Adrenal gland (tissue), 5 donors: ENCODE results near the gene TESK1.

ENCODE experiments used
- POLR2A ChIP-seq, 2 donors: fragments of 450-650 bp; IDR thresholded peaks; one replicate each; pipeline ENCODE4 v1.6.1; 2017; ENCODE audit warnings: antibody characterized with exemption in 2 of 2, mild to moderate bottlenecking in 2 of 2, moderate library complexity in 1 of 2
- TF ChIP-seq, protein P1 (sequence below), 6 experiments: fragments of 450-650 bp in 4 of 6; fragments of 200-600 bp in 2 of 6; sonication (generic) in 1 of 6; IDR thresholded peaks; 1 replicate in 5 of 6; 2 replicates in 1 of 6; pipeline versions ENCODE4 v1.5.1 to v1.8.0; 2016 to 2021; ENCODE audit warnings: antibody characterized with exemption in 6 of 6, mild to moderate bottlenecking in 2 of 6, moderate library complexity in 1 of 6
- donor health status: DM: no; HTN: no; CAD: no.

DNA sequence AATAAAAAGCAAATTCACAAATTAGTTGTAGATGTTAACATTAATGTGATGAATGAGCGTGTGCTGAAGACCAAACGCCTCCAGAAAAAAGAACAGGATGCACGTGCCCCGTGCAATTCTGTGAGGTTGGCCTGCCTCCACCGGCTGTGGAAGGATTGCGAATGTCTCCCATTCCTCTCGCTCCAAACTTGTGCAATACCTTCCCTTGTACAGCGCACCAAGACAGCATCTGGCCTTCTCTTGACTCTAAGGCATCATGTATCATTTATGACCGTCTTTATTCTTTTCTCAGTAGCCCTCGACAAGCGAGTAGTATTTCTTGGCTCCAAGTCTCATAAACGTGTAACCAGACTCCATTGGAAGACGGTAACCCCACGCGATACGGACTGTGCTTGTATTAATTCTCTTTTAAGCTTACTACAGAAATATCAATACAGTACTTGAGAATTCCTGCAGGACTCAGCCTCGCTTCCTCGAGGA is 1.5 kb upstream of the TESK1 start:
- TF ChIP-seq, protein P1, sequence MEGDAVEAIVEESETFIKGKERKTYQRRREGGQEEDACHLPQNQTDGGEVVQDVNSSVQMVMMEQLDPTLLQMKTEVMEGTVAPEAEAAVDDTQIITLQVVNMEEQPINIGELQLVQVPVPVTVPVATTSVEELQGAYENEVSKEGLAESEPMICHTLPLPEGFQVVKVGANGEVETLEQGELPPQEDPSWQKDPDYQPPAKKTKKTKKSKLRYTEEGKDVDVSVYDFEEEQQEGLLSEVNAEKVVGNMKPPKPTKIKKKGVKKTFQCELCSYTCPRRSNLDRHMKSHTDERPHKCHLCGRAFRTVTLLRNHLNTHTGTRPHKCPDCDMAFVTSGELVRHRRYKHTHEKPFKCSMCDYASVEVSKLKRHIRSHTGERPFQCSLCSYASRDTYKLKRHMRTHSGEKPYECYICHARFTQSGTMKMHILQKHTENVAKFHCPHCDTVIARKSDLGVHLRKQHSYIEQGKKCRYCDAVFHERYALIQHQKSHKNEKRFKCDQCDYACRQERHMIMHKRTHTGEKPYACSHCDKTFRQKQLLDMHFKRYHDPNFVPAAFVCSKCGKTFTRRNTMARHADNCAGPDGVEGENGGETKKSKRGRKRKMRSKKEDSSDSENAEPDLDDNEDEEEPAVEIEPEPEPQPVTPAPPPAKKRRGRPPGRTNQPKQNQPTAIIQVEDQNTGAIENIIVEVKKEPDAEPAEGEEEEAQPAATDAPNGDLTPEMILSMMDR (IDR thresholded peaks at IDR 0.05): no peak
- TF ChIP-seq POLR2A (IDR thresholded peaks at IDR 0.05): no peak
